ENCODE results near the gene HIBADH.

HIBADH gene

DNA sequence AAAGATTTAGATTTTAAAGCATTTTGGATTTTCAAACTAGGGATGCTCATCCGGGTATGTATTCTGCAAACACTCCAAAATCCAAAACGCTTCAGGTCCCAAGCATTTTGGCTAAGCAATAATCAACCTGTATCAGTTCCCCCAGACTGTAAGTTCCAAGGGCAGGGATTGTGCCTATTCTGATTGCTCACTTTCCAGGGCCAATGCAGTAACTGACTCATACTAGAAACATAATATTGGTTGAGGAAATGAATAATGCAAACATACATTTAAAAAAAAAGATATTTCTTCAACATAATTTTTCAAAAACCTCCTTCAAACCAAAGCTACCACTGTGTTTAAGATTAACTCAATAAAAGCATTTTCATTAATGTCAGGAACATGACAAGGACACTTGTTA lies 69.5 kb downstream of the HIBADH start:
- H3K4me3 ChIP-seq (replicated peaks; ENCODE audit: low read depth, low read length), result no peak overlapping the region
- no peak for DNase-seq (ENCODE audit: low read depth)
- TF ChIP-seq CTCF (IDR thresholded peaks at IDR 0.05; ENCODE audit: low read length, missing control alignments), result no peak

DNA sequence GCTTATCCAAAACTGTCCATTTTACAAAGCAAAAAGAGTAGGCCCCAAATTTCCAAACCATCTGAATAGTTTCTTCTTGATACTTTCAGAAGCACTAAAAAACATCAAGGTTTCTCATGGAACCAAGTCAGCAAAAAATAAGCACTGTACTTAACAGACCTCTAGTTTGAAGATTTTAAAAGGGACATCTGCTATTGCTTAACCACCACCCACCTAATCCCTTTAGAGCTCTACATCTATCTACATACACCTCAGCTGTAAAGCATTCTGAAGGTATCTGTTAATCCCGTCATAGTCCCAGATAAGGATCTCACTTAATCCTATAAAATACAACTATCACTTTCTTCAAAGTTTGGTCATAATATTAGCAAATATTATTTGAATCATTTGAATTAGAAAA lies 72.3 kb downstream of the HIBADH start:
- H3K4me3 ChIP-seq (replicated peaks; ENCODE audit: low read depth, low read length), result no peak overlapping the region
- no peak for TF ChIP-seq CTCF (IDR thresholded peaks at IDR 0.05; ENCODE audit: low read length, missing control alignments)
- no peak for DNase-seq (ENCODE audit: low read depth)

- no peak for DNase-seq (ENCODE audit: low read depth)
- no peak overlapping the region for H3K4me3 ChIP-seq (replicated peaks; ENCODE audit: low read depth, low read length)
- TF ChIP-seq CTCF (IDR thresholded peaks at IDR 0.05; ENCODE audit: low read length, missing control alignments), result no peak
Observed at GRCh38 chr7:27587429-27587828, 75.3 kb downstream of the HIBADH start.

GRCh38 chr7:27586825-27587224 lies 75.9 kb downstream of the HIBADH start:
- DNase-seq (ENCODE audit: low read depth), result no peak
- no peak for TF ChIP-seq CTCF (IDR thresholded peaks at IDR 0.05; ENCODE audit: low read length, missing control alignments)
- H3K4me3 ChIP-seq (replicated peaks; ENCODE audit: low read depth, low read length), result no peak overlapping the region

GRCh38 chr7:27585781-27586447 lies 76.8 kb downstream of the HIBADH start:
- peak; percentile 75 for DNase-seq (ENCODE audit: low read depth)
- no peak for TF ChIP-seq CTCF (IDR thresholded peaks at IDR 0.05; ENCODE audit: low read length, missing control alignments)
- H3K4me3 ChIP-seq (replicated peaks; ENCODE audit: low read depth, low read length), result no peak overlapping the region

GRCh38 chr7:27581906-27582305 lies 80.8 kb downstream of the HIBADH start:
- no peak for TF ChIP-seq CTCF (IDR thresholded peaks at IDR 0.05; ENCODE audit: low read length, missing control alignments)
- H3K4me3 ChIP-seq (replicated peaks; ENCODE audit: low read depth, low read length), result no peak overlapping the region
- no peak for DNase-seq (ENCODE audit: low read depth)

- no peak for DNase-seq (ENCODE audit: low read depth)
- no peak for TF ChIP-seq CTCF (IDR thresholded peaks at IDR 0.05; ENCODE audit: low read length, missing control alignments)
- no peak overlapping the region for H3K4me3 ChIP-seq (replicated peaks; ENCODE audit: low read depth, low read length)
Observed at GRCh38 chr7:27581119-27581518, 81.6 kb downstream of the HIBADH start.
